ENCODE results near the gene CHRNA3.

The CHRNA3 gene

DNA sequence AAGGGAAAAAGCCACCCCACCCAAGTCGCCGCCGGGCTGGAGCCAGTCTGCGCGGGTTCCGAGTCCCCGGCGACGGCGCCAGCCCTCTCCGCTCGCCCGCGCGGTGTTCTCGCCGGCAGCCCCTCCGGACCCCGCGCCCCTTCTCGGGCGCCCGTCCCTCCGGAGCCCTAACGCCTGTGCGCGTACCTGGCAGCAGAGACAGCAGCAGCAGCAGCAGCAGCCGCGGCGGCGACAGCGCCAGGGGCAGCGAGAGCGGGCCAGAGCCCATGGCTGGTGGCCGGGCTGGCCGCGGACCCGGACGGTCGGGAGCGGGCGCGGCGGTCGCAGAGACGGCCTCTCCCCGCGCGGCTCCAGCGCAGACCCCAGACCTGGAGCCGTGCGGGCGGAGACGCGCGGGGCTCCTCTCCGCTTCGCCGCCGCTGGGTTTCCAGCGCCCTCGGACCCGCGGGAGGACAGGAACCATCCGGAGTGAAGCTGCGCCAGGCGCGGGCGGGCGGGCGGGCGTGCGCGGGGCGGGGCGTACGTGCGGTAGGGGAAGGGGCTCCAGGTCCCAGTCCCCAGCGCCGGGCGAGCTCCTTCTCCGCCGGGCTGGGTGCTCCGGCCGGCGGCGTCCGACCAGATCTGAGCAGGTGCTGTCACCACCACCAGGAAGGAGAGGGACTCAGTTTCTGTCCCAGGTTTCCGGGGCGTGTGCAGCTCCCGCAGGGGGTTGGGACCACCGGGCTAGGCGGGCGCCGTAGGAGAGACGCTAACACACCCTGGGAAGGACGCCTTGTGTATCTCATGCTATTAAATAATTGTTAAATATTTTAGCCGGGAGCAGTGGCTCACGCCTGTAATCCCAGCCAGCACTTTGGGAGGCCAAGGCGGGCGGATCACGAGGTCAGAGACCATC is at the start of gene CHRNA3:
Gene CHRNA3 (minus strand): TSS at position 470 of the 895 bp plus-strand sequence. CDS start 202 bp downstream, at position 268.
- no peak for DNase-seq

- DNase-seq = no peak
Measured at GRCh38 chr15:78668987-78669386, 48.2 kb upstream of the CHRNA3 start.

DNA sequence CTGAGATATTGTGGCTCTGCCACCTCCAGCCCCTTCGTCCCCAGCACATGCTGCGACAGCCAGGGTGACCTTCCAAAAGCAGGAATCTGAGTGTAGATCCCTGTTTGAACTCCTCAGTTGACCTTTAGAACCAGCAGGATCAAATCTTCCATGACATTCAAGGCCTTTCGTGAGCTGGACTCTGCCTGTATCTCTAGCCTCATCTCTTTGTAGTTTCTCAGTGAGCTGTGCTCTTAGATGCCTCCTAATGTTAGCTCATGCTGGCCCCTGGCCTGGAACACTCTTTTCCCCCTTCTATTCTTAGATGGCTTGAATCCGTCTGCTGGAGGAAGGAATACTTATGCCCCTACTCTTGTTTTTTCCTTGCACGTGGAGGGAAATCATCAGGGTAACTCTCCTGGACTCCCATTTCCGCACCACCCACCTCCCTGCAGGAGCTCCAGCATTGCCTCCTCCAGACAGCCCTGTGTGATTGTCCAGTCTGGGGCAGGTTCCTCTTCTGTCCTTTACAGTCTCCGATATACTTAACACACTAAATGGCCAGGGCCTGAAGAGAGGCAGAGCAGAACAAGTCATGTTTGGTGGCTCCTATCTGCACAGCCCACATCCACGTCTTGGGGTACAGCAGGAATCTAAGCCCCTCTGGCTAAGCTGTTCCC is 46.9 kb upstream of the CHRNA3 start:
- DNase-seq = no peak

DNA sequence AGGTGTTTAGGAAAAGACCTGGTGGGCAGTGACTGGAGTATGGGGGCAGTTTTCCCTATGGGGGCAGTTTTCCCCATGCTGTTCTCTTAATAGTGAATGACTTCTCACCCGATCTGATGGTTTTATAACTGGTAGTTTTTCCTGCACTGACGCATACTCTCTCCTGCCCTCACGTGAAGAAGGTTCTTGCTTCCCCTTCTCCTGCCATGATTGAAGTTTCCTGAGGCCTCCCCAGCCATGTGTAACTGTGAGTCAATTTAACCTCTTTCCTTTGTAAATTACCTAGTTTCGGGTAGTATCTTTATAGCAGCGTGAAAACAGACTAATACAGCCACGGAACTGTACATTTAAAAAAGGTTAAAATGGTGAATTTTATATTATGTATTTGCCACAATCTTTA is 45.2 kb upstream of the CHRNA3 start:
- DNase-seq = no peak

DNA sequence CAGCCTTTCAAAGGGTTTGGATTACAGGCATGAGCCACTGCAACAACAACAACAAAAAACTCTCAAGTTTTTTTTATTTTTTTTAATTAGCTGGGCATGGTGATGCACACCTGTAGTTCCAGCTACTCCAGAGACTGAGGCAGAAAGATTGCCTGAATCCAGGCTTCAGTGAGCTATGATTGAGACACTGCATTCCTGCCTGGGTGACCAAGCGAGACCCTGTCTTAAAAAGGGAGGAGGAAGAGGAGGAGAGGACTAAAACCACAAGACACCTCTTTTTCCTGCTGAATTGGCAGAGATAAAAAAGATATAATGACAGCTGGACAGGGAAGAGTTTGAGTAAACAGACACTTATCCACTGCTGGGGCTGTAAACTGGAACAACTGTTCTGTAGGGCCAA is 42.9 kb upstream of the CHRNA3 start:
- no peak for DNase-seq

- DNase-seq = no peak
Measured at GRCh38 chr15:78662028-78662427, 41.2 kb upstream of the CHRNA3 start.

DNA sequence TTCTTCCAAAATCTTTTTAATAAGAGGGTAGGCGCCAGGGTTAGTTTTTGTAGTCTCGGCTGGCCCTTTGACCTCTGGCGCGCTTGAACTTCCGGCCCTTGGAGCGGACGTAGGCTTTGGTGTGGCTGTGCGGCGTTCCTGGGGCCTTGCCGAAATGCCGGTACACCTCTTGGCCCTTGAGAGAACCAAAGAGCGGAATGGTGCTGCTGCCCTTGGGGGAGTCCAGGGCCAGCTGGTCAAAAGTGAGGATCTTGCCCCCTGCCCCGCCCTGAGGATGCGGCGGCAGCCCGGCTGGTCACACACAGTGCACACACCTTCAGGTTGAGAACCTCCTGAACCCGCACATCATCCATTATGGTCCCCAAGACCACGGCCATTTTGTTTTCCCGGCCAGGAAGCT is 40.2 kb upstream of the CHRNA3 start:
- no peak for DNase-seq

DNA sequence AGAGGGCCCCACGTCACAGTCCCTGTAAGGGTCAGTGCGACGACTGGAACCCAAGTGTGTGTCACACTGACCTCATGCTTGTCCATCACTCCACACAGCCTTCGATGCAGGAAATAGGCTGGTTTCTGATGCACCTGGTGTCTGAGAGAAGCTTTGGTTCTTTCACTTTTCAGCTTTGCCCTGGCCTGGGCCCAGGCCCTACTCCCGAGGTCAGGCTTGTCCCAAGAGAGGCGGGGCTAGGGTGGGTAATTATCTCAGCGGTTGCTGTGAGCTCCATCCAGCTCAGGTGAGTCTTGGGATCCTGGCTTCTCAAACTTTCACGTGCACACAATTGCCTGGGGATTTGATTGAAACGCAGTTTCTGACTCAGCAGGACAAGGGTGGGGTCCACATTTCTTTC is 39.8 kb upstream of the CHRNA3 start:
- DNase-seq = no peak

DNA sequence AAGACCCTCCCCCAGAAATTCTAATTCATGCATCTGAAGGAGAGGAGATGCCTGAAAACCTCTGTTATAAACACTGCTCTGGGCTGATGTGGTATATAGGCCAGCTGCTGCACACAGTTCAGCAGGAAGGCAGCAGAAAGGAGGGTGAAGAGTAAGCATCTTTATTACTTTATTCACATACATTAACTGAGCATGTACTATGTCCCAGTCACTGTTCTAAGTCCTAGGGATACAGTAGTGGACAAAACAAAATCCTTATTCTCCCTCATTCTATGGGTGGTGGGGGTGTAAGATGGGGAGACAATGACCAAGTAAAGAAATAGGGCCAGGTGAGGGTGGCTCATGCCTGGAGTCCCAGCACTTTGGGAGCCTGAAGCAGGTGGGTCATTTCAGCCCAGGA is 38.0 kb upstream of the CHRNA3 start:
- DNase-seq = no peak

DNA sequence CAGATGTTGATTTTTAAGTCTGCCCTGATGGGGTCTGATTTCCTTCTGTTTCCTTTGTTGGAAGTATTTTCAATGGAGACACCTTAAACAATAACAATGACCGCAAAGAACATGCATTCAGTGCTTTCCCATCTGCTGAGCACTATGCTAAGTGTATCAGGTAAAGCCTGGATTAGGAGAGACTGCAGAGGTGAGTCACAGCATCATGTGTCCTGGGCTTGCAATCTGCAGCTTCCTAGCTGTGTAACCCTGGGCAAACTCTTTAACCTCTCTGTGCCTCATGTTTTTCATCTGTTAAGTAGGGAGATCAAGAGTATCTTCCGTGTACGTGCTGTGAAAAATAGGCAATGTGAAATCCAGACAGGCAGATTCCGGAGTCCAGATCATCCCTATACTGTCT is 33.5 kb upstream of the CHRNA3 start:
- no peak for DNase-seq

- DNase-seq = no peak
Measured at GRCh38 chr15:78651930-78652615, 31.3 kb upstream of the CHRNA3 start.

- no peak for DNase-seq
Measured at GRCh38 chr15:78651007-78651406, 30.2 kb upstream of the CHRNA3 start.

- DNase-seq = no peak
Measured at GRCh38 chr15:78650022-78650421, 29.2 kb upstream of the CHRNA3 start.

GRCh38 chr15:78645009-78645408 is 24.2 kb upstream of the CHRNA3 start:
- DNase-seq = no peak

DNA sequence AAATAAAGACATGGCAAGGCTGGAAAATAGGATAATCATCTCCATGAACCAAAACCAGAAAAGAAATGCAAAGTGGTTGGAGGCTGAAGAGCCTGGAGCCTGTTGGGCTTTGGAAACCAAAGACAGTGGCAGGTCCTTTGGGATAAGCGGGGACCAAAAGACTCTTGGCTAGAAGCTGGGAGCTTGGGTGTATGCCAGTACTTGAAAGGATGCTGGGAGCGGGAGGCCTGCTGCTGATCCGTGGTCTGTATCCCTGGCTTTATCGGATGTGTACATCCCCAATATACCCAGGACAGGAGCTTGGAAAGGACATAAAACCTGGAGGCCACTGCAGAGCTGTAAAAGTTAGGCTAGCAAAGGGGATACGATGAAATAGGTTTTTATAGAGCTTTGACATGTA is 21.5 kb upstream of the CHRNA3 start:
- no peak for DNase-seq

GRCh38 chr15:78641749-78642275 is 21.0 kb upstream of the CHRNA3 start:
- DNase-seq = no peak

GRCh38 chr15:78641102-78641748 is 20.4 kb upstream of the CHRNA3 start, which contains the start of gene CHRNB4:
Gene CHRNB4, minus strand, starts transcription at chr15:78641210. Its CDS starts 77 bp downstream, at chr15:78641133.
- no peak for DNase-seq

- no peak for DNase-seq
Measured at GRCh38 chr15:78640527-78641101, 19.8 kb upstream of the CHRNA3 start.

- DNase-seq = peak; percentile 44
Measured at GRCh38 chr15:78638658-78639314, 18.0 kb upstream of the CHRNA3 start.

DNA sequence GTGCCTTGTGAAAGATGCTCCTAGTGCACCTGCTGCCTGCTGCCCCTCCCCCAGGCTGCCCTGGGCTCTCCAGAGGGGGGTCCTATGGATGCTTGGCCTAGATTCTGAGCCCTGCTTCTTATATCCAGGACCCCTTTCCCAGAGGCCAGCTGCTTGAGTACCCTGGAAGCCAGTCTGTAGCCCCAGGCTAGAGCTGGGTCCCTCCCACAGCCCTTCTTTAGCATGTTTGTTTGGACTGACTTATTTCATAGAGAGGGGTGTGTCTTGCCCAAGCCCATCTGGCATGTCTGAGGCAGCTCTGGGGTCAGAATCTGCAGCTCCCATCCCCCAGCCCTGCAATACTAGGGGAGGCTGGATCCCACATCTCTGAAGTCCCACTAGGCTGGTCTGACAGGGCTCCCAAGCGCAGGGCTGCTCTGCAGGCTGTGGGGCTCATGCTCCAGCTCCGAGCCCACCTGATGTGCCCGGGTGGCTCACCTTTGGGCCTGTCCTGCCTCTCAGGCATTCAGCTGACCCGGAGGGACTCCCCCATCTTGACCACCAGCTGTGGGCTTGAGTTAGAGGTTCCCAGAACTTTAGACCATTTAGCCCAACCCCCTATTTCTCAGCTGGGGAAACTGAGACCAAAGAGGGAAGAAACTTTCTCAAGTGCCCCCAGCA is 17.1 kb upstream of the CHRNA3 start:
- no peak for DNase-seq

DNA sequence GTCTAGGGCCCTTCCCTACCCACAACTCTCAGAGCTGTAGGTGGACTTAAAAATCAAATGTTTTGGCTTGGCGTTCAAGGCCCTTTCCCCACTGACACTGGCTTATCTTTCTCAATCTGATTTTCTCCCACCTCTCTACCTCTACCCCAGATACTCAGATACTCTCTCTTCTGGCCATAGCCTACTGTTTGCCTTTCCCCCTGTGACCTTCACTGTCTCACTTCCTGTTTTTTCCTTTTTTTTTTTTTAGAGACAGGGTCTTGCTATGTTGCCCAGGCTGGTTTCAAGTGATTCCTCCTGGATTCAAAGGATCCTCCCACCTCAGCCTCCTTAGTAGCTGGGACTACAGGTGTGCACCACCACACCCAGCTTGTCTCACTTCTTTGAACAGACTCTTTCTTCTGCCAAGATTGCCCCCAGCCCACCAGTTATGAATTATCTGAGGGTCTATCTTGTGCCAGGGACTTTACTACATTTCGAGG is 15.6 kb upstream of the CHRNA3 start:
- DNase-seq = no peak

Data from EL (cell line).